SK-N-MC (cell line): ENCODE data around the gene ATXN1.

Source experiments
- EZH2 ChIP-seq: fragments of 200-600 bp; sonication (generic); IDR thresholded peaks from one replicate; pipeline ENCODE4 v1.6.1; 2017; ENCODE audit warnings: antibody characterized with exemption
- FOXP2 ChIP-seq: optimal IDR thresholded peaks from 2 replicates; pipeline ENCODE3; 2011; ENCODE audit warnings: mild to moderate bottlenecking, moderate library complexity; ENCODE audit not compliant: insufficient read depth; ENCODE audit errors: extremely low read length, control extremely low read depth
- POLR2AphosphoS5 ChIP-seq: IDR thresholded peaks from 2 replicates; pipeline ENCODE4 v1.6.1; 2012; ENCODE audit warnings: mild to moderate bottlenecking, low read depth, low read length, borderline replicate concordance

DNA sequence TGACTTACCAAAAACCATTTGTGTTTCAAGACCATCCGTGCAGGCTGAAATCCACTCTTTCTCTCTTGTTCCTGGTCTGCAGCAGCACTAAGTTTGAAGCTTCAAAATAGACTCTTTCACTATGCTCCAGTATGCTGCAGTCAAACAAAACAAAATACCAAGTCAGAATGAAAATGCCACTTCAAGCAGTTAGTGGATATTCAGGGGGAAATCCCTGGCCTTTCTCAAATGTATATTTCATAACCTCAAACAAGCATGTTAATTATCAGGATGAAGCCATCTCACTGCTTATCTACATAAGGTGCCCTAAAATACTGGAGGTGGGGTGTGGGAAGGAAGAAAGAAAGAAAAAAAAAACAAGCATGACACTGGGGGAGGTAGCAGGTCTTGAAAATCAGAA lies 103.5 kb downstream of the ATXN1 start:
- TF ChIP-seq POLR2AphosphoS5 (no peak), EZH2 (no peak), FOXP2 (no peak)
